ENCODE measurements around the gene WNT9A. TPM values are rescaled to one million over a fixed set of nuclear protein-coding genes. Genes with fewer than 3 reads are reported as not detected.

WNT9A gene
- total RNA-seq, 2 experiments from 2014 or later, result 0.08 to 0.09 TPM

- no peaks in the 10 kb centered on the region for H3K36me3 Mint-ChIP-seq
- H3K4me3 Mint-ChIP-seq, result no peak overlapping the region
- H3K9me3 Mint-ChIP-seq, result peaks cover 5% of the 10 kb centered on the region
- peaks cover 2% of the 10 kb centered on the region for H3K27me3 Mint-ChIP-seq
- no peak overlapping the region for H3K27ac Mint-ChIP-seq
- DNase-seq, result peak; percentile 24
- no peaks in the 10 kb centered on the region for H3K4me1 Mint-ChIP-seq
- POLR2A ChIA-PET, result no interaction called here
- ATAC-seq (ENCODE audit: low read depth), result no peak
These were observed 6.9 kb downstream of the WNT9A start for GRCh38 chr1:227940791-227941241.

GRCh38 chr1:227939791-227940771 is 7.7 kb downstream of the WNT9A start:
- Mint-ChIP-seq H3K9me3 (peaks cover 8% of the 10 kb centered on the region), H3K4me3 (no peak overlapping the region), H3K36me3 (no peaks in the 10 kb centered on the region), H3K4me1 (no peaks in the 10 kb centered on the region), H3K27ac (no peak overlapping the region), H3K27me3 (no peaks in the 10 kb centered on the region)
- ATAC-seq (ENCODE audit: low read depth) (no peak), DNase-seq (peak; percentile 16)
- POLR2A ChIA-PET, result no interaction called here

- Mint-ChIP-seq H3K4me3 (no peak overlapping the region), H3K4me1 (no peaks in the 10 kb centered on the region), H3K27ac (no peak overlapping the region), H3K36me3 (no peaks in the 10 kb centered on the region), H3K27me3 (no peaks in the 10 kb centered on the region), H3K9me3 (peaks cover 11% of the 10 kb centered on the region)
- peak; percentile 24 for DNase-seq
- POLR2A ChIA-PET, result no interaction called here
- ATAC-seq (ENCODE audit: low read depth), result no peak
These were observed 8.6 kb downstream of the WNT9A start for GRCh38 chr1:227938911-227939790.

DNA sequence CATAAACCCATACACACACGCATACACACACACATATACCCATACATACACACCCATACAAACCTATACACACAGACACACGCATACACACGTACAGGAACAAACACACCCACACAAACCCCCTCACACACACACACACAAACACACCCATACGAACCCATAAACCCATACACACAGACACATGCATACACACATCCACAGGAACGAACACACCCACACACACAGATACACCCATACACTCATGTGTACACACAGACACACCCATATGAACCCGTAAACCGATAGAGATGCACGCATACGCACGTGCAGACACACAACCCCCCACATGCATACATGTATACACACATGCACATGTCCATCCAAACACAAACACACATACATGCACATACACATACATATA is 9.5 kb downstream of the WNT9A start:
- no peak for ATAC-seq (ENCODE audit: low read depth)
- DNase-seq, result peak; percentile 10
- Mint-ChIP-seq H3K9me3 (peaks cover 11% of the 10 kb centered on the region), H3K36me3 (no peaks in the 10 kb centered on the region), H3K4me3 (no peak overlapping the region), H3K27ac (no peak overlapping the region), H3K4me1 (no peaks in the 10 kb centered on the region), H3K27me3 (no peaks in the 10 kb centered on the region)
- POLR2A ChIA-PET, result no interaction called here

GRCh38 chr1:227937838-227938145 is 9.9 kb downstream of the WNT9A start:
- DNase-seq (no peak), ATAC-seq (ENCODE audit: low read depth) (no peak)
- no peak overlapping the region for H3K27ac Mint-ChIP-seq
- POLR2A ChIA-PET, result no interaction called here
- no peaks in the 10 kb centered on the region for H3K36me3 Mint-ChIP-seq
- no peaks in the 10 kb centered on the region for H3K4me1 Mint-ChIP-seq
- no peak overlapping the region for H3K4me3 Mint-ChIP-seq
- peaks cover 11% of the 10 kb centered on the region for H3K9me3 Mint-ChIP-seq
- peaks cover 3% of the 10 kb centered on the region for H3K27me3 Mint-ChIP-seq

GRCh38 chr1:227937031-227937837 is 10.5 kb downstream of the WNT9A start:
- Mint-ChIP-seq H3K4me1 (no peaks in the 10 kb centered on the region), H3K36me3 (no peaks in the 10 kb centered on the region), H3K4me3 (no peak overlapping the region), H3K9me3 (peaks cover 11% of the 10 kb centered on the region), H3K27ac (no peak overlapping the region), H3K27me3 (peaks cover 3% of the 10 kb centered on the region)
- peak; percentile 11 for DNase-seq
- ATAC-seq (ENCODE audit: low read depth), result no peak
- POLR2A ChIA-PET, result no interaction called here

DNA sequence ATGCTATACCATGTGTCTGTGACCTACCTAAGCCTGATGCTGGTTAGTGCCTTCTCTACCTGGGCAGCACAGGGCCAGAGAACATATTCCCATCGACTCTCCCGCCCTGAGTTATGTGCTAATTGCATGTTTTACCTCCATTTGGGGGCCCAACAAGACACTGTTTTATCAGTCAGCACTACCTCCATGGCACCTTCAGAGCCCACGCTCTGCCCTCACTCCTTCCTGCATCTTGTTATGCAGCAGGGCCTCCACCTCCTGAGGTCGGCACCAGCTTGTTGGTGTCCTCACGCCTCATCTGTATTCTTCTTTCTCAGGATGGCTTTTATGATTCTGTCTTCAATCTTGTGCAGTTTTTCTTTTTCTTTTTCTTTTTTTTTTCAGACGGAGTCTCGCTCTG is 11.9 kb downstream of the WNT9A start:
- no peak for DNase-seq
- no peak for ATAC-seq (ENCODE audit: low read depth)
- peaks cover 11% of the 10 kb centered on the region for H3K9me3 Mint-ChIP-seq
- no peak overlapping the region for H3K4me3 Mint-ChIP-seq
- POLR2A ChIA-PET, result no interaction called here
- no peaks in the 10 kb centered on the region for H3K36me3 Mint-ChIP-seq
- no peaks in the 10 kb centered on the region for H3K4me1 Mint-ChIP-seq
- H3K27ac Mint-ChIP-seq, result no peak overlapping the region
- peaks cover 3% of the 10 kb centered on the region for H3K27me3 Mint-ChIP-seq

DNA sequence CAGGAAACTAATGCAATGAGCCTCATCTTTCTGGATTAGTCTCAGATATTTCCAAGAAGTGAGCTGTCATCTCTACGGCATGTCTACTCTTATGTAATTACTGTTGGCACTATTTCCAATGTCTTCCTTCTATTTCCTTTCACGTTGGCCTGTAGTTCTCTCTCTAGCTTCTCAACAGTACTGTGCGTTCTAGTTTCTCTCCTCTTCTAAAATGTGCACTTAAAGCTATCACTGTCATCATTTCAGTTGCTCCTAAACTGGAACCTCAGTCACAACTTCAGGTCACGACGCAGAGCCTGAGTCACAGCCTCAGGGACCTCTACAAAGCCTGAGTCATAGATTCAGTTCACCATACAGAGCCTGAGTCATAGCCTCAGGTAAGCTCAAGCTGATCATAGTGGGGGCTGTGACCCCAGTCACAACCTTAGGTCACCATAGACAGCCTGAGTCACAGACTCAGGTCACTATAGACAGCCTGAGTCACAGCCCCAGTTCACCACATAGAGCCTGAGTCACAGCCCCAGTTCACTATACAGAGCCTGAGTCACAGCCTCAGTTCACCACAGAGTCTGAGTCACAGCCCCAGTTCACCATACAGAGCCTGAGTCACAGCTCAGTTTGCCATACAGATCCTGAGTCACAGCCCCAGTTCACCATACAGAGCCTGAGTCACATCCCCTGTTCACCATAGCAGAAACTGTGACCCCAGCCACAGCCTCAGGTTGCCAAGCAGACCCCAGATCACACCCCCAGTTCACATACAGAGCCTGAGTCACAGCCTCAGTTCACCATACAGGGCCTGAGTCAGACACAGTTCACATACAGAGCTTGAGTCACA is 13.0 kb downstream of the WNT9A start:
- Mint-ChIP-seq H3K27me3 (peaks cover 3% of the 10 kb centered on the region), H3K4me3 (no peak overlapping the region), H3K9me3 (peaks cover 11% of the 10 kb centered on the region), H3K36me3 (no peaks in the 10 kb centered on the region), H3K27ac (no peak overlapping the region), H3K4me1 (no peaks in the 10 kb centered on the region)
- POLR2A ChIA-PET, result no interaction called here
- ATAC-seq (ENCODE audit: low read depth) (peak; percentile 63), DNase-seq (no peak)

DNA sequence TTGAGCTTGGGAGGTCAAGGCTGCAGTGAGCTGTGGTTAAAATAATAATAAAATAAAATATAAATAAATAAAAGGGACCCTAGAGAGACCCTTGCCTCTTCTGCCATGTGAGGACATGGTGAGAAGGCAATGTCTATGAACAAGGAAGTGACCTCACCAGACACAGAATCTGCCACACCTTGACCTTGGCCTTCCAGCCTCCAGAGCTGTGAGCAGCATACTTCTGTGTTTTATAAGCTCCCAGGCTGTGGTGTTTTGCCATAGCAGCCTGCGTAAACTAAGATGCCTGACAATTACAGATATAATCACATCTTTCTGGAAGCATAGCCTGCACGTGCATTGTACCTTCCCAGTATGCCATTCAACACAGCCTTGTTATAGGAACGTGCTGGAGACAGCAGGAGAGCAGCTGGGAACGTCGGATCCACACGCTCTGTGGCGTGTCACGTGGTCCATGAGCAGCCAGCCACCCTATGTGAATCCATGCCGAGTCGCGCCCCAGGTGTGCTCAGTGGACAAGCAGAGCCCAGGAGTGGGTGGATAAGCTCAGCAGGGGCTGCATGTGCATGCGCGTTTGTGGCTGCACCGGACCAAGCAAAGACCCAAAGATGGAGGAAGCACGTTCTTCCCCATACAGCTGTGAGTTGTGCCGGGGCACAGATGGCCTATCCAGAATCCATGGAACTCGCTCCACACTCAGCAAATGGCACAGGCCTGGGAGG is 17.8 kb downstream of the WNT9A start:
- no peaks in the 10 kb centered on the region for H3K36me3 Mint-ChIP-seq
- ATAC-seq (ENCODE audit: low read depth) (no peak), DNase-seq (no peak)
- H3K4me1 Mint-ChIP-seq, result no peaks in the 10 kb centered on the region
- POLR2A ChIA-PET, result interaction anchor here (0.7 kb wide), 1 partner anchor 164 kb away, joined by 4 read pairs; no protein-coding TSS in a partner anchor
- H3K4me3 Mint-ChIP-seq, result no peak overlapping the region
- H3K27me3 Mint-ChIP-seq, result peaks cover 3% of the 10 kb centered on the region
- H3K9me3 Mint-ChIP-seq, result peaks cover 3% of the 10 kb centered on the region
- no peak overlapping the region for H3K27ac Mint-ChIP-seq

DNA sequence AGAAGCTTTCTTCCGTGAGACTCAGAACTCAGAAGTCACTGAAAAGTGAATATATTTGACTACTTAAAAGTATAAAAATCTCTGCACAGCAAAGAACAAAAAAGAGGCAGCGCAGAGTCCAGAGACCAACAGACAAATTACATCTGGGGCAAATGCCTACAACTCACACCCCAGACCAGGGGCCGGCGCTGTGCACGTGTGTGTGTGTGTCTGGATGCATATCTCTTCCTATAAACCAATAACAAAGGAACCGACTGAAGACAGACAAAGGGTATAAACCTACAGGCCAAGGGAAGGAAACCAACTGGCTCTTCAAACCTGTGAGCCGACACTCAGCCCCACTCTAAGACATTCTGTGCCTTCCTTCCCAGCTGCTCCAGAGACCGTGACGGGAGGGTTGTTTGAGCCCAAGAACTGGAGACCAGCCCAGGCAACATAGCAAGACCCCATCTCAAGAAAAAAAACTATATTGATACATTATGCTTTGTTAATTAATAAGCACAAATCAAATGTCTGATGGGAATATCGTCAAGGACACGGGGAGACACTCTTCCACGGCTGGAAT is 18.8 kb downstream of the WNT9A start:
- no peak overlapping the region for H3K27ac Mint-ChIP-seq
- H3K4me1 Mint-ChIP-seq, result no peaks in the 10 kb centered on the region
- ATAC-seq (ENCODE audit: low read depth) (no peak), DNase-seq (no peak)
- no peaks in the 10 kb centered on the region for H3K9me3 Mint-ChIP-seq
- POLR2A ChIA-PET, result no interaction called here
- no peak overlapping the region for H3K4me3 Mint-ChIP-seq
- H3K27me3 Mint-ChIP-seq, result peaks cover 3% of the 10 kb centered on the region
- H3K36me3 Mint-ChIP-seq, result no peaks in the 10 kb centered on the region

- Mint-ChIP-seq H3K27ac (no peak overlapping the region), H3K4me1 (no peaks in the 10 kb centered on the region), H3K27me3 (peaks cover 2% of the 10 kb centered on the region), H3K36me3 (no peaks in the 10 kb centered on the region), H3K9me3 (no peaks in the 10 kb centered on the region), H3K4me3 (no peak overlapping the region)
- POLR2A ChIA-PET, result no interaction called here
- ATAC-seq (ENCODE audit: low read depth) (no peak), DNase-seq (no peak)
These were observed 19.6 kb downstream of the WNT9A start for GRCh38 chr1:227927971-227928741.

Measured in activated naive CD8-positive, alpha-beta T cell treated with anti-CD3 and anti-CD28 coated beads, Interleukin-2, amount 10 ng/mL, durations not matched to agents 7 days and 5 days (primary cell).